ENCODE results near the gene SSR4.
"Not testable (repeated sequence)": the region's sequence is repeated elsewhere in the genome, so short reads cannot be mapped to it uniquely, and the experiment has no call there.

SSR4 gene

DNA sequence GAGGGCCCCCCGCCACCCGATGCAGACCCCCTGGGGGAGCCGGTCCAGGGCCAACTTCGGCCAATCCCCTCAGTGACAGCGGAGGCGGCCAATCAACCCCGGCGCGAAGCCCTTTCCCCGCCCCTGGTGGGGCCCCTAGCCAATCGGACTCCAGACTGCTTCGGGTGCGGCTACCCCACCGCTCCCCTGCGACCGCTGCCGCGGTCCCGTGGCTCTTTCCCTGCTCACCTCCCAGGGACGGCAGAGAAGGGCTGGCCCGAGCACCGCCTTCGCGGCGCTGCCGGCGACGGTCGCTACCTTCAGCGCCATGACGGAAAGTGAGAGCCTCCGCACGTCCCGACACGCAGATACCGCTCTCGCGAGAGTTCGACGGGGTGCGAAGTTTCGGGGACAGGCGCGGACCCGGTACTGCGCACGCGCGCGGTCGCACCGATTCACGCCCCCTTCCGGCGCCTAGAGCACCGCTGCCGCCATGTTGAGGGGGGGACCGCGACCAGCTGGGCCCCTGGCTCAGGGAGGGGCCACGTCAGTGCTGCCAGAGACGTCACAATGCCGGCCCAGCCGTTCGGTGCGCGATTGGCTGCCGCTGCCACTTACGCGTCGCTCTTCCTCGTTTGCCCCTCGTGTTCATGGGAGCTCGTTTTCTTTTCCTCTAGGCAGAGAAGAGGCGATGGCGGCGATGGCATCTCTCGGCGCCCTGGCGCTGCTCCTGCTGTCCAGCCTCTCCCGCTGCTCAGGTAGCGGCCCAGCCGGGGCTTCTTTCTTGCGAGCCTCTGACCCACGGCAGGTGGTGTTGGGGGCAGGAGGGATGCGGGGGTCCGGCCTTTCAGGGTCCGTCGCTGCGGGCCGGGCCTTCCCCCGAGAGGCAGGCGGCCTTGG lies at the start of gene SSR4, which contains the start of gene IDH3G:
TSS of gene SSR4 (plus strand) at position 651 of the 879 bp plus-strand sequence. CDS start at position 671, 20 bp downstream.
TSS of gene IDH3G (minus strand) at position 358 of the 879 bp plus-strand sequence. CDS start at position 309, 49 bp downstream.
- DNase-seq (ENCODE audit: extremely low read depth, low read depth), result peak; percentile 87
- TF ChIP-seq, protein P1, sequence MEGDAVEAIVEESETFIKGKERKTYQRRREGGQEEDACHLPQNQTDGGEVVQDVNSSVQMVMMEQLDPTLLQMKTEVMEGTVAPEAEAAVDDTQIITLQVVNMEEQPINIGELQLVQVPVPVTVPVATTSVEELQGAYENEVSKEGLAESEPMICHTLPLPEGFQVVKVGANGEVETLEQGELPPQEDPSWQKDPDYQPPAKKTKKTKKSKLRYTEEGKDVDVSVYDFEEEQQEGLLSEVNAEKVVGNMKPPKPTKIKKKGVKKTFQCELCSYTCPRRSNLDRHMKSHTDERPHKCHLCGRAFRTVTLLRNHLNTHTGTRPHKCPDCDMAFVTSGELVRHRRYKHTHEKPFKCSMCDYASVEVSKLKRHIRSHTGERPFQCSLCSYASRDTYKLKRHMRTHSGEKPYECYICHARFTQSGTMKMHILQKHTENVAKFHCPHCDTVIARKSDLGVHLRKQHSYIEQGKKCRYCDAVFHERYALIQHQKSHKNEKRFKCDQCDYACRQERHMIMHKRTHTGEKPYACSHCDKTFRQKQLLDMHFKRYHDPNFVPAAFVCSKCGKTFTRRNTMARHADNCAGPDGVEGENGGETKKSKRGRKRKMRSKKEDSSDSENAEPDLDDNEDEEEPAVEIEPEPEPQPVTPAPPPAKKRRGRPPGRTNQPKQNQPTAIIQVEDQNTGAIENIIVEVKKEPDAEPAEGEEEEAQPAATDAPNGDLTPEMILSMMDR (IDR thresholded peaks at IDR 0.05; ENCODE audit: low read depth, low read length), result no peak; the same call in none of the 2 replicates

DNA sequence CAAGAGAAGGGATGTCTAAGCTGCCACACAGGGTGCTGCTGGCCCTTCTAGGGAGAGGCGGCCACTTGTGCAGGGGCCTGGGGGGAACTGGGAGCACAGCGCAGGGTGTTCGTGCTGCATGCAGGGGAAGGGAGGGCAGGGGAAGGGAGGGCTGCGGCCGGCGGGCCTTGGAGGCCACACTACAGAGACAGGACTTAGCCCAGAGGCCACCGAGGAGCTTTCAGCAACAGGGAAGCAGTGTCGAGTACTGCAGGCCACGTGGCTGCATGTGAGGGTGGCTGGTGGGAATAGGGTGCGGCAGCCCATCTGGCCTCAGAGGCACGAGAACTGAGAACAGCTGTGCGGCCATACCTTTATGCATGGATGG lies 49.4 kb upstream of the SSR4 start:
- not testable (repeated sequence) for DNase-seq (ENCODE audit: extremely low read depth, low read depth)

DNA sequence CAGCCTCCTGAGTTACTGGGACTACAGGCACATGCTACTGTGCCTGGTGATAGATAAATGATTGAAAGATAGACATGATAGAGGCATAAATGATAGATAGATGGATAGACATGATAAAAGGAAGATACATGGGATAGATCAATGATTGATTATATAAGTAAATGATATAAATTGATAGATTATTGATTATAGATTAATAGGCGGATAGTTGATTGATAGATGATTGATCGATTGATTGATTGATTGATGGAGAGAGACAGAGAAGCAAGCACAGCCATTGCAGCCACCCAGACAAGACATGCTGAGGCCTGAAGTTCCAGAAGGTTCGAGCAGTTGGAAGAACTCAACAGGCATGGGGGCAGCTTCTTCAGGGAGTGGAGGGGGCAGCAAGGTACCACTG lies 48.1 kb upstream of the SSR4 start:
- no peak for DNase-seq (ENCODE audit: extremely low read depth, low read depth)
- TF ChIP-seq, protein P1 (IDR thresholded peaks at IDR 0.05; ENCODE audit: low read depth, low read length), result no peak

DNA sequence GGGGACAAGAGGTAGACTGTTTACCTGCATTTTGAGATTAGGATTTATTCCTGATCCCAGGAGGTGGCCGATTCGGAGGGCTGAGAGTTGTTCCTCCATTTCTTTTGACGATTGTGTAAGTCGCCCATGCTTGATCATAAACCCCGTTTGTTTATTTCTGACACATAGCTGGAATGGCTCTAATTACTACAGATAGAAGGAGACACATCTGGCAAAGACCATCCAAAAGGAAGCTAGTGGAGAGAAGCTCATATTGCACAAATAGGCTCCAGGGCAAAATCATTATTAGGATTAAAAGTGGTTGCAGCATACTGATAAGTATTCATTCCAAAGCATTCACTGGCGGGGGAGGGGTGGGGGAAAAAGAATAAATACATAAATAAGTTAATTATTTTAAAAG lies 47.5 kb upstream of the SSR4 start:
- DNase-seq (ENCODE audit: extremely low read depth, low read depth), result not testable (repeated sequence)

DNA sequence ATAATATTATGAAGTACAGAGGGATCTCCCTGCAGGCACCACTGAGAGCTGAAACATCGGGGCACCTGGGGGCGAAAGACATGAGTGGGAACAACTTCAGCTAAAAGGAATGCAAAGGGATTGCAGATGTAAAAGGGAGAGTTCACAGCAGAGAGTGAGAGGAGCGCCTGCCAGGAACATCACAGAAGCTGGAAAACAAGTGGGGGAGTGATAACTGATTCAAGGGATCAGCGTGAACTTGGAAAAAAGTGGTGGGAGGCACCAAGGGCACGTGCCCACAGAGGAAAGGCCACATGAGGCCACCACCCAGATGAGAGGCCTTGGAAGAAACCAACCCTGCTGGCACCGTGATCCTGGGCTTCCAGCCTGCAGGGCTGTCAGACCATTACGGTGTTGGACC lies 45.5 kb upstream of the SSR4 start:
- DNase-seq (ENCODE audit: extremely low read depth, low read depth), result not testable (repeated sequence)

DNA sequence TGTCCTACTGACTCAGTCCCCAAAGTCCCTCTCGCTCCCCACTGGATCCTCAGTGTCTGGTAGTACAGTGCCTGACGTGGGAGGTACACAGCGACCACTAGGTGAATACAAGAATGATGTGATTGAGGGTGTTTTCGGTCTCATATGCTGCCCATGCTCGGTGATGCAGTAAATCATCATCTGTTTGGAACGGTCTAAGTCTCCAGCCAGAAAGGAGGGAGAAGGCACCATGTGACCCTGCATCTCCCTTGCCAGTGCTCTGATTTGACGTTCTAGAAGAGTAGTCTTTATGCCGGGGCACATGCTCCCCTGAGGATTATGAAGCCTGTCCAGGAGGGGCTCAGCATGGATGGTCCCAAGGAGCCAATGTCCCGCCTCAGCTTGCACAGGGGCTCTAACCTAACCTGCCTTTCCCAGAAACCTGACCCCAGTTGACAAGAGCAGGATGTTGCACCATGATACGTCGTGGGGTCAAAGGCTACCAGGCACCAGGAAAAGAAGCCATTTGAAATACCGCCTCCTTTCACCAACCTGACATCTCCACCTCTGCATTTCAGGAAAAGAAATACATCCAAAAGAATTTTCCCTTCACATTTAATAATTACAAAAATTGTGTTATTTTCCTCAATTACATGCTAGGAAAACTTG lies 44.2 kb upstream of the SSR4 start:
- DNase-seq (ENCODE audit: extremely low read depth, low read depth), result no peak
- TF ChIP-seq, protein P1 (IDR thresholded peaks at IDR 0.05; ENCODE audit: low read depth, low read length), result no peak

DNA sequence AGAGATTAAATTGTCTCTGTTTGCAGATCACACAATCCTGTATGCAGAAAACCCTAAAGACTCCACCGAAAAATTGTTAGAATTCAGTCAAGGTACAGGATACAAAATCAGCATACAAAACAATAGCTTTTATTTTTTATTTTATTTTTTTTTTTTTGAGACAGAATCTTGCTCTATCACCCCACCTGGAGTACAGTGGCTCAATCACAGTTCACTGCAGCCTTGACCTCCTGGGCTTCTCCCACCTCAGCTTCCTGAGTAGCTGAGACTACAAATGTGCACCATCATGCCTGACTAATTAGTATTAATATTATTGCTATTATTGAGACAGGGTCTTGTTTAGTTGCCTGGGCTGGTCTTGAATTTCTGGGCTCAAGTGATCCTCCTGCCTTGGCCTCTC lies 39.3 kb upstream of the SSR4 start:
- TF ChIP-seq, protein P1 (IDR thresholded peaks at IDR 0.05; ENCODE audit: low read depth, low read length), result no peak
- DNase-seq (ENCODE audit: extremely low read depth, low read depth), result no peak

DNA sequence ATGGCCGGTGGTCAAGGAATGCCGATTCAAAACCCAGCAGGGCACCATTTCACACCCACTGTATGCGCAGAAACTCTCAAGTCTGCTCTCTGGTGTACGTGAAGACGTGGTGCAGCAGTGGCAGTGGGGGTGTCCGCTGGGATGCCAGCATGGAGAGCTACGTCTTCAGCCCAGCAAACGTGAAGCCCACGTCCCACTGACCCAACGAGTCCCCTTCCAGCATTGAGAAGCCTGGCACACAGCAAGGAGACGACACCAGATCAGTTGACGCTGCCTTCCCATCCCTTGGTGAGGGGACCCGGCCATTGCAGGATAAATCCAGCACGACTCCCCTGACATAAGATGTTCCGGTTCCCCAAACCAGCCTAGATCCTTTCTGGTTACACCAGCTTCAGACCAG lies 32.6 kb upstream of the SSR4 start:
- no peak for DNase-seq (ENCODE audit: extremely low read depth, low read depth)

More for the DNA sequence above, 32.6 kb upstream of the SSR4 start:
- TF ChIP-seq, protein P1 (IDR thresholded peaks at IDR 0.05; ENCODE audit: low read depth, low read length), result no peak

All from AG09319 (cell line).